OCI-LY7 (cell line): ENCODE results near the gene NACAD. TPM values are rescaled to one million over a fixed set of nuclear protein-coding genes. Genes with fewer than 3 reads are reported as not detected.

Experiments
- BruUV-seq: library from RNA; stranded (reverse); fragments of 400-500 nt; replicated peaks from 2 replicates; lab custom pipeline; 2021; lab: Mats Ljungman, UMichigan
- CTCF ChIA-PET: fragments of 300-600 bp; sonication (Branson Sonifier 250); formaldehyde crosslinking; loops from one replicate; lab custom pipeline; 2022; ENCODE audit warnings: antibody characterized with exemption; ENCODE audit not compliant: unreplicated experiment; lab: Charles Lee
- POLR2A ChIA-PET: fragments of 300-600 bp; sonication (Branson Sonifier 250); formaldehyde crosslinking; loops from one replicate; lab custom pipeline; 2022; ENCODE audit warnings: antibody characterized with exemption; lab: Charles Lee
- DNase-seq: peaks from one replicate; pipeline ENCODE4 v3.0.0-alpha.2; 2015; ENCODE audit warnings: low spot score
- H2AFZ ChIP-seq: fragments of 200-600 bp; sonication (generic), shearing (Covaris generic); 2 replicates; pipeline ENCODE4 v1.6.1; 2014; ENCODE audit warnings: mild to moderate bottlenecking, antibody characterized with exemption, low read length, moderate library complexity
- H3K27ac ChIP-seq: fragments of 200-600 bp; sonication (generic); 2 replicates; pipeline ENCODE4 v1.5.1; 2014; ENCODE audit warnings: mixed run types, low read depth, mild to moderate bottlenecking, moderate library complexity, low read length, inconsistent platforms; ENCODE audit not compliant: poor library complexity, severe bottlenecking
- H3K36me3 ChIP-seq: fragments of 200-600 bp; sonication (generic); 2 replicates; pipeline ENCODE4 v1.6.1; 2014; ENCODE audit warnings: mild to moderate bottlenecking, antibody characterized with exemption, low read length, moderate library complexity, mixed read lengths; ENCODE audit not compliant: insufficient read depth
- H3K4me1 ChIP-seq: fragments of 200-600 bp; sonication (generic); 2 replicates; pipeline ENCODE4 v1.5.1; 2014; ENCODE audit warnings: mild to moderate bottlenecking, low read length; ENCODE audit not compliant: insufficient read depth, poor library complexity, severe bottlenecking
- H3K4me2 ChIP-seq: fragments of 200-600 bp; sonication (generic); 2 replicates; pipeline ENCODE4 v1.6.1; 2014; ENCODE audit warnings: mild to moderate bottlenecking, low read length
- H3K4me3 ChIP-seq: fragments of 200-600 bp; sonication (generic); 2 replicates; pipeline ENCODE4 v1.5.1; 2014; ENCODE audit warnings: mild to moderate bottlenecking, low read depth, low read length; ENCODE audit not compliant: poor library complexity, severe bottlenecking
- H3K79me2 ChIP-seq: fragments of 200-600 bp; sonication (generic); 2 replicates; pipeline ENCODE4 v1.6.1; 2016; ENCODE audit warnings: low read depth, mild to moderate bottlenecking, low read length, moderate library complexity, mixed read lengths; ENCODE audit not compliant: insufficient read depth
- H3K9me2 ChIP-seq: fragments of 200-600 bp; sonication (generic); 2 replicates; pipeline ENCODE4 v1.6.1; 2016; ENCODE audit warnings: mild to moderate bottlenecking, low read length, mixed read lengths; ENCODE audit not compliant: insufficient read depth
- H3K9me3 ChIP-seq: fragments of 200-600 bp; sonication (generic); 2 replicates; pipeline ENCODE4 v1.6.1; 2014; ENCODE audit warnings: mild to moderate bottlenecking, mixed run types, low read length, mixed read lengths
- H4K20me1 ChIP-seq: fragments of 200-600 bp; sonication (generic); 2 replicates; pipeline ENCODE4 v1.6.1; 2014; ENCODE audit warnings: mild to moderate bottlenecking, antibody characterized with exemption, low read length, moderate library complexity, mixed read lengths; ENCODE audit not compliant: insufficient read depth
- EZH2phosphoT487 ChIP-seq: fragments of 200-600 bp; sonication (generic); IDR thresholded peaks from 2 replicates; pipeline ENCODE4 v1.6.1; 2018; ENCODE audit warnings: low read depth, borderline replicate concordance, mild to moderate bottlenecking, mixed run types, antibody characterized with exemption, low read length, moderate library complexity, mixed read lengths
- intact Hi-C: fragments of 100-400 bp; cut with micrococcal nuclease; formaldehyde crosslinking; loops from one replicate; pipeline ENCODE4 v1.10.0; 2022; ENCODE audit not compliant: unreplicated experiment
- total RNA-seq, 2 experiments: library from RNA; depleted of rRNA in 1 of 2; stranded (reverse); fragments of >200 nt in 1 of 2; shearing (Covaris generic) in 1 of 2; gene quantifications; 2 replicates each; pipeline ENCODE4 v1.2.3, GENCODE V29; 2014 to 2022
- TF ChIP-seq, protein P1 (sequence below): fragments of 200-600 bp; sonication (generic); conservative IDR thresholded peaks from 2 replicates; pipeline ENCODE4 v1.5.1; 2014; ENCODE audit warnings: mild to moderate bottlenecking, antibody characterized with exemption, low read length, moderate library complexity, mixed read lengths

The NACAD gene
- total RNA-seq, 2 experiments from 2014 or later = not detected

DNA sequence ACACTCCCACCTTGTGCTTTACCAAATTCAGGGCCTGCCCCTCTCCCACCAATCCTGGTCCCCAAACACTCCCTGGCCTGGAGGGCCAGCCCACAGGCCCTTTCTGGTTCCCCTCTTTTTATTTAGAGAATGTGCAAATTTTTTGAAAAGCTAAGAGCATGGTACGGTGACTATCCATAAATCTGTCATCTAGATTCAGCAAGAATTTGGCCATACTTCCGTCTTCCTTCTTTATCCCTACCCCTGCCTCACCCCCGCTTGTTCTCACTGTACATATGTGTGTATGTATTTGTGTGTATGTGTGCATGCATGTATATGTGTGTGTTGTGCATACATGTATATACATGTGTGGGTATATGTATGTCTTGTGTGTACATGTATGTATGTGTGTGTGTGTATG is 30.8 kb upstream of the NACAD start:
- intact Hi-C loops = loop anchor here (10.0 kb wide), 1 partner anchor 275 kb away; the partner anchor contains the start of gene H2AZ2
- Histone ChIP-seq H3K4me2 (no peak overlapping the region), H3K36me3 (no peaks in the 10 kb centered on the region), H4K20me1 (no peaks in the 10 kb centered on the region), H2AFZ (no peak overlapping the region), H3K9me2 (no peaks in the 10 kb centered on the region), H3K9me3 (no peaks in the 10 kb centered on the region), H3K4me1 (peaks cover 25% of the 10 kb centered on the region), H3K79me2 (no peaks in the 10 kb centered on the region), H3K27ac (no peak overlapping the region), H3K4me3 (no peak overlapping the region)
- ChIA-PET CTCF (interaction anchor here (1.4 kb wide), 1 partner anchor 142 kb away, joined by 4 read pairs; no protein-coding TSS in a partner anchor), POLR2A (no interaction called here)
- DNase-seq = no peak
- TF ChIP-seq, protein P1, sequence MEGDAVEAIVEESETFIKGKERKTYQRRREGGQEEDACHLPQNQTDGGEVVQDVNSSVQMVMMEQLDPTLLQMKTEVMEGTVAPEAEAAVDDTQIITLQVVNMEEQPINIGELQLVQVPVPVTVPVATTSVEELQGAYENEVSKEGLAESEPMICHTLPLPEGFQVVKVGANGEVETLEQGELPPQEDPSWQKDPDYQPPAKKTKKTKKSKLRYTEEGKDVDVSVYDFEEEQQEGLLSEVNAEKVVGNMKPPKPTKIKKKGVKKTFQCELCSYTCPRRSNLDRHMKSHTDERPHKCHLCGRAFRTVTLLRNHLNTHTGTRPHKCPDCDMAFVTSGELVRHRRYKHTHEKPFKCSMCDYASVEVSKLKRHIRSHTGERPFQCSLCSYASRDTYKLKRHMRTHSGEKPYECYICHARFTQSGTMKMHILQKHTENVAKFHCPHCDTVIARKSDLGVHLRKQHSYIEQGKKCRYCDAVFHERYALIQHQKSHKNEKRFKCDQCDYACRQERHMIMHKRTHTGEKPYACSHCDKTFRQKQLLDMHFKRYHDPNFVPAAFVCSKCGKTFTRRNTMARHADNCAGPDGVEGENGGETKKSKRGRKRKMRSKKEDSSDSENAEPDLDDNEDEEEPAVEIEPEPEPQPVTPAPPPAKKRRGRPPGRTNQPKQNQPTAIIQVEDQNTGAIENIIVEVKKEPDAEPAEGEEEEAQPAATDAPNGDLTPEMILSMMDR = no peak
- TF ChIP-seq EZH2phosphoT487 = no peak
- no TSS peak for BruUV-seq

DNA sequence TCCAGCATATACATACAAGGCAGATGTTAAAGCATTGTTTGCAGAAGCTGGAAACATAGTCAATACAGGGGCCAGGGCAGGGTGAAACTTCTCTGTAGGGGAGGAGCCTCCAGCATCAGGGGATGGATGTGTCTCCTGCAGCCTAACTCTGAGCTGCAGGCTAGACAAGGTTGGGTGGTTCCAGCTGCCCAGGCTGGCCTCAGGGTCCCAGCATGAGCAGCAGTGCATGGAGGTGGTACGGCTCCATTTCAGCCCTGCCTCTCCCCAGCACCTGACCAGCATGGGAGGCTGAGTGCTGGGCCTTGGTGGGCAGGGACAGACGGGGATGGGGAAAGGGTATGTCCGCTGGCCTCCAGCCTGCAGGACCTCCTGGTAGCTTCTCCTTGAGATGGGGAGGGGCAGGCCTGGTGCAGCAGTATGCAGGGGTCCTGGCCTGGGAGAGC is 30.1 kb upstream of the NACAD start:
- ChIA-PET POLR2A (interaction anchor here (0.8 kb wide), 1 partner anchor 125 kb away, joined by 3 read pairs; no protein-coding TSS in a partner anchor), CTCF (interaction anchor here (1.4 kb wide), 1 partner anchor 141 kb away, joined by 4 read pairs; no protein-coding TSS in a partner anchor)
- DNase-seq = peak; percentile 64
- intact Hi-C loops = loop anchor here (10.0 kb wide), 1 partner anchor 274 kb away; the partner anchor contains the start of gene H2AZ2
- Histone ChIP-seq H4K20me1 (no peaks in the 10 kb centered on the region), H3K4me2 (no peak overlapping the region), H2AFZ (no peak overlapping the region), H3K9me3 (no peaks in the 10 kb centered on the region), H3K36me3 (no peaks in the 10 kb centered on the region), H3K27ac (no peak overlapping the region), H3K9me2 (no peaks in the 10 kb centered on the region), H3K4me3 (no peak overlapping the region), H3K79me2 (no peaks in the 10 kb centered on the region), H3K4me1 (peaks cover 26% of the 10 kb centered on the region)
- TF ChIP-seq, protein P1 = no peak
- no peak for TF ChIP-seq EZH2phosphoT487
- no TSS peak for BruUV-seq

DNA sequence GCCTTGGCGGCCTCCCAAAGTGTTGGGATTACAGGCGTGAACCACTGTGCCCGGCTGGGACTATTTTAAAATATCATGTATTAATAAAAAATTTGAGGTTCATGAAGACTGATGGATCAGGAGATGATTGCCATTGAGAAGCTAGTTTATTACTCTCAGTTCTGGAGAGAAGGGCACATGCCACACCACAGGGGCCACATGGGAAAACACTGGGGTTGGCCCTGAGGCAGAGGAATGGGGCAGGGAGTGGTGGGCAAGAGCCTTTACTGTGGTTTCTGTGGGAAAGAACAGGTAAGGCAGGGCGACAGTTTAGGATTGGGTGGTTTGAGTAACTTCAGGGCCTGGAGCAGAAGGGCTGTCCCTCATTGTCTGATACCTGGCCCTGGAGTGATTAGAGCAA is 29.5 kb upstream of the NACAD start:
- TF ChIP-seq, protein P1 = no peak
- no peak for TF ChIP-seq EZH2phosphoT487
- ChIA-PET CTCF (interaction anchor here (1.4 kb wide), 1 partner anchor 141 kb away, joined by 4 read pairs; no protein-coding TSS in a partner anchor), POLR2A (interaction anchor here (0.7 to 0.8 kb wide), 2 partner anchors 124 to 587 kb away, joined by 3 read pairs; no protein-coding TSS in a partner anchor)
- Histone ChIP-seq H3K9me3 (no peaks in the 10 kb centered on the region), H3K27ac (no peak overlapping the region), H4K20me1 (no peaks in the 10 kb centered on the region), H3K9me2 (no peaks in the 10 kb centered on the region), H3K79me2 (no peaks in the 10 kb centered on the region), H3K4me3 (no peak overlapping the region), H3K4me2 (no peak overlapping the region), H2AFZ (no peak overlapping the region), H3K36me3 (no peaks in the 10 kb centered on the region), H3K4me1 (peaks cover 22% of the 10 kb centered on the region)
- no TSS peak for BruUV-seq
- intact Hi-C loops = loop anchor here (10.0 kb wide), 1 partner anchor 273 kb away; the partner anchor contains the start of gene H2AZ2
- no peak for DNase-seq
